ENCODE data around the gene IGF2. TPM values are rescaled to one million over a fixed set of nuclear protein-coding genes. Genes with fewer than 3 reads are reported as not detected.

Gene IGF2
- total RNA-seq, 1 donor from 2014 or later = 56.5 TPM

- peak; percentile 58 to 85 for DNase-seq (ENCODE audit: extremely low spot score in 2 of 2)
- intact Hi-C loops (cut with DNase I) = no loop called here
- Histone ChIP-seq H3K36me3 (no peaks in the 10 kb centered on the region), H3K4me1 (peaks cover 10% of the 10 kb centered on the region), H3K9me3 (no peaks in the 10 kb centered on the region), H3K27ac (no peak overlapping the region), H3K4me3 (no peak overlapping the region), H3K27me3 (no peaks in the 10 kb centered on the region)
- TF ChIP-seq CTCF (IDR thresholded peaks at IDR 0.05) (no peak), POLR2AphosphoS5 (IDR thresholded peaks at IDR 0.05; ENCODE audit: insufficient read depth in 1 of 2, low read depth in 1 of 2) (no peak), POLR2A (IDR thresholded peaks at IDR 0.05) (no peak)
Observed at GRCh38 chr11:2088746-2089535, 50.2 kb downstream of the IGF2 start.

- H3K9me3 ChIP-seq = no peaks in the 10 kb centered on the region
- no peaks in the 10 kb centered on the region for H3K27me3 ChIP-seq
- DNase-seq (ENCODE audit: extremely low spot score in 2 of 2) = no peak
- TF ChIP-seq CTCF (IDR thresholded peaks at IDR 0.05) (no peak), POLR2A (IDR thresholded peaks at IDR 0.05) (no peak), POLR2AphosphoS5 (IDR thresholded peaks at IDR 0.05; ENCODE audit: insufficient read depth in 1 of 2, low read depth in 1 of 2) (no peak)
- H3K4me1 ChIP-seq = peaks cover 10% of the 10 kb centered on the region
- intact Hi-C loops (cut with DNase I) = no loop called here
- no peak overlapping the region for H3K27ac ChIP-seq
- no peaks in the 10 kb centered on the region for H3K36me3 ChIP-seq
- no peak overlapping the region for H3K4me3 ChIP-seq
Observed at GRCh38 chr11:2088284-2088683, 50.9 kb downstream of the IGF2 start.

- Histone ChIP-seq H3K27me3 (no peaks in the 10 kb centered on the region), H3K27ac (no peak overlapping the region), H3K4me1 (no peaks in the 10 kb centered on the region), H3K9me3 (no peaks in the 10 kb centered on the region), H3K4me3 (no peak overlapping the region), H3K36me3 (no peaks in the 10 kb centered on the region)
- peak; percentile 71 to 77 for DNase-seq (ENCODE audit: extremely low spot score in 2 of 2)
- TF ChIP-seq POLR2A (IDR thresholded peaks at IDR 0.05) (no peak), CTCF (IDR thresholded peaks at IDR 0.05) (no peak), POLR2AphosphoS5 (IDR thresholded peaks at IDR 0.05; ENCODE audit: insufficient read depth in 1 of 2, low read depth in 1 of 2) (no peak)
- intact Hi-C loops (cut with DNase I) = no loop called here
Observed at GRCh38 chr11:2086239-2087040, 52.7 kb downstream of the IGF2 start.

GRCh38 chr11:2085251-2086066, 53.7 kb downstream of the IGF2 start:
- Histone ChIP-seq H3K4me3 (no peak overlapping the region), H3K4me1 (no peaks in the 10 kb centered on the region), H3K9me3 (no peaks in the 10 kb centered on the region), H3K36me3 (no peaks in the 10 kb centered on the region), H3K27me3 (no peaks in the 10 kb centered on the region), H3K27ac (no peak overlapping the region)
- DNase-seq (ENCODE audit: extremely low spot score in 2 of 2) = no peak
- TF ChIP-seq POLR2AphosphoS5 (IDR thresholded peaks at IDR 0.05; ENCODE audit: insufficient read depth in 1 of 2, low read depth in 1 of 2) = no peak
- TF ChIP-seq POLR2A (IDR thresholded peaks at IDR 0.05) = no peak
- no peak for TF ChIP-seq CTCF (IDR thresholded peaks at IDR 0.05)
- intact Hi-C loops (cut with DNase I) = no loop called here

Measured in vagina (tissue), 2 donors.